HG03558 (cell line): Measurements from ENCODE around the gene MIF.

Experiments
- ATAC-seq: cut with Tn5 transposase; IDR thresholded peaks from one replicate; pipeline ENCODE4 v1.9.1; 2021; ENCODE audit warnings: moderate number of reproducible peaks; ENCODE audit not compliant: unreplicated experiment; ENCODE audit errors: extremely low read depth

Gene MIF

GRCh38 chr22:23874871-23875270, 19.3 kb upstream of the MIF start:
- no peak for ATAC-seq

GRCh38 chr22:23875801-23876200, 18.4 kb upstream of the MIF start:
- no peak for ATAC-seq

- ATAC-seq = no peak
Observed at GRCh38 chr22:23877566-23877965, 16.6 kb upstream of the MIF start.

GRCh38 chr22:23878219-23878618, 16.0 kb upstream of the MIF start:
- ATAC-seq = no peak

- ATAC-seq = no peak
Observed at GRCh38 chr22:23882370-23882769, 11.8 kb upstream of the MIF start.

- no peak for ATAC-seq
Observed at GRCh38 chr22:23883658-23884057, 10.5 kb upstream of the MIF start.

- no peak for ATAC-seq
Observed at GRCh38 chr22:23884140-23884539, 10.0 kb upstream of the MIF start.

GRCh38 chr22:23888615-23889401, 5.4 kb upstream of the MIF start:
- ATAC-seq = no peak

GRCh38 chr22:23889620-23890019, 4.6 kb upstream of the MIF start:
- no peak for ATAC-seq

GRCh38 chr22:23891726-23892125, 2.5 kb upstream of the MIF start:
- no peak for ATAC-seq

- ATAC-seq = no peak
Observed at GRCh38 chr22:23892130-23892529, 2.1 kb upstream of the MIF start.

- no peak for ATAC-seq
Observed at GRCh38 chr22:23892706-23893105, 1.5 kb upstream of the MIF start.

GRCh38 chr22:23893121-23893944, 850 bp upstream of the MIF start:
- ATAC-seq = no peak

GRCh38 chr22:23894710-23895598, 771 bp downstream of the MIF start:
- no peak for ATAC-seq

- ATAC-seq = no peak
Observed at GRCh38 chr22:23895599-23896144, 1.5 kb downstream of the MIF start.

- no peak for ATAC-seq
Observed at GRCh38 chr22:23896166-23896522, 2.0 kb downstream of the MIF start.

- ATAC-seq = no peak
Observed at GRCh38 chr22:23896523-23897186, 2.5 kb downstream of the MIF start.

- no peak for ATAC-seq
Observed at GRCh38 chr22:23897320-23897719, 3.1 kb downstream of the MIF start.

GRCh38 chr22:23898006-23898974, 4.1 kb downstream of the MIF start:
- ATAC-seq = no peak
